ENCODE measurements around the gene C6orf47.

The C6orf47 gene

GRCh38 chr6:31690231-31691077 is 29.9 kb upstream of the C6orf47 start:
- no peak for FAIRE-seq
- TF ChIP-seq POU2F2 (IDR thresholded peaks at IDR 0.05; ENCODE audit: low read depth, low read length) (no peak), SPI1 (IDR thresholded peaks at IDR 0.05; ENCODE audit: low read depth, low read length) (no peak), PAX5 (IDR thresholded peaks at IDR 0.05; ENCODE audit: insufficient read depth, low read length, severe bottlenecking) (no peak), POLR2A (IDR thresholded peaks at IDR 0.05; ENCODE audit: low read depth, low read length) (no peak), TAF1 (IDR thresholded peaks at IDR 0.05; ENCODE audit: low read depth, low read length) (no peak), POLR2AphosphoS5 (IDR thresholded peaks at IDR 0.05; ENCODE audit: low read depth, low read length) (no peak)

DNA sequence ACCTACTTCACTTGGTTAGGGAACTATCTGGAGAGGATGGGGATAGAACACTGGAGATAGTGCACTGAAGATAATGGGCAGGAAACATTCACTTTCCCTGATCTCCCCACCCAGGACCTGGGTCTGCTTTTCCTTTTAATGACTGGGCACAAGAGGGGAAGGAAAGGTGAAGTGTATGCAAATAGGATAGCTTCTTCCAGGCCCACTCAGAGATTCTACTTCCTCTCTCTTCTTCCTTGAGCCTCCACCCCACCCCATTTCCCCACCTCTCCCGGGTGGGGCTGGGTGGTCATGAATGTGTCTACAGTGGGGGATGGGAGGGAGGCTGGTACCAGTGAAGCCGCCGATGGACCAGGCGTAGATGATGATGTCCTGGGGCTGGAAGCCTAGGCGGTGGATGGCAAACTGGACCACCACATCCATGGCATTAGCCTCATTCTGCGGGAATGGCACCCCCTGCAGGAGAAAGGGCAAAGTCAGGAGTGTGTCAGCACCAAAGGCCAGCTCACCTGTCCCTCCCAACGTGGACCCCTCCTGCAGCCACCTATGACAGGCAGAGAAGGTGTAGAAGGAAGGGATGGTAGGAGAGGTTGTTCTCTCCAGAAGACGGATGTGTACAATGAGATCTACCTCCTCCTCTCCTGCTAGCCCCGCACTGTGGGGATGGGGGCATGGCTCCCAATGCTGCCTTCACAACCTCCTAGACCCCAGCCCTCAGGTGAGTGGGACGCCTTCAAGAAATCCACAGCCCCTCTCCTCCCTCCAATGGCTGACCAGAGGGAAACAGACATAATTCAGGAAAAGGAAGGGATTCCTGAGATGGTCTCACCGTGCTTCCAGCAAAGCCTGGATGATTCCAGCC is 28.9 kb upstream of the C6orf47 start:
- FAIRE-seq = peak; percentile 57
- TF ChIP-seq SPI1 (IDR thresholded peaks at IDR 0.05; ENCODE audit: low read depth, low read length) (no peak), TAF1 (IDR thresholded peaks at IDR 0.05; ENCODE audit: low read depth, low read length) (no peak), POU2F2 (IDR thresholded peaks at IDR 0.05; ENCODE audit: low read depth, low read length) (no peak), POLR2AphosphoS5 (IDR thresholded peaks at IDR 0.05; ENCODE audit: low read depth, low read length) (no peak), POLR2A (IDR thresholded peaks at IDR 0.05; ENCODE audit: low read depth, low read length) (no peak), PAX5 (IDR thresholded peaks at IDR 0.05; ENCODE audit: insufficient read depth, low read length, severe bottlenecking) (no peak)
- DNase-seq (ENCODE audit: insufficient read length, low spot score) = no peak

More at GRCh38 chr6:31690231-31691077, 29.9 kb upstream of the C6orf47 start:
- DNase-seq (ENCODE audit: insufficient read length, low spot score) = no peak

DNA sequence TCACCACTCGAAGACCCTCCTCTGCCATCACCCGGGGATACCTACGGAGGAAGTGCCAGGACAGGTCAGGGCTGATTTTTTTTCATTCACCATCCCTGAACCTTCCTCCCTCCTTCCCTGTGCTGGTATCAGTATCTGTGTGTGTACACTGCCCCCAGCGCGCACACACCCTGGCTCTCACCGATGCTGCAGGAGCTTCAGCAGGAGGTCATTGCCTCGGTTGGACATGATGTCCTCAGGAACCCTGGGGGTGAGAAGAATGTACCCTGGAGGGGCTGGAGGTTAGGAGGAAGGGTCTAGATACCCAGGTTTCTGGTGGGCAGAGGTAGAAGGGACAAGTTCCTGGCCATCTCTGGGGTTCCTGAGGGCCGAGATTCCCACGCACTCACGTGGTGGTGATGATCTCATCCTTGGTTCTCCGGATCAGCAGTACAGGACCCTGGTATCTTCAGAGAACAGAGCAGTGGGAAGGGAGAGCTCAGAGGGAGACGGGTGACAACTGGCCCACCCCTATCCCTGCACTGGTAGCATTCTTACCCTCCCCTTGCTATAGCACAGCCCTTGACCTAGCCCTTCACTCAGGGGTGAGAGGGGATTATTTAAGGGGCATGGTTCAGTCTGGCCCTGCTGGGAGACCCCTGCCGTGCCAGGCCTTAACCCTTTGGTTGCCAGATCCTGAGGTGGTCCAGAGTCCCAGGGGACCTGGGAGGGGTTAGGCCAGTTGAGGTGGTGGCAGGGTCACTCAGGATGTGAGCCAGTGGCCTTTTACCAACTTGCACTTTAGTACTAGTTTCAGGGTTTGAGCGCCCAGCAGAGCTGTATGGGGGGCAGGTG is 27.5 kb upstream of the C6orf47 start:
- TF ChIP-seq SPI1 (IDR thresholded peaks at IDR 0.05; ENCODE audit: low read depth, low read length) (no peak), POU2F2 (IDR thresholded peaks at IDR 0.05; ENCODE audit: low read depth, low read length) (no peak), TAF1 (IDR thresholded peaks at IDR 0.05; ENCODE audit: low read depth, low read length) (no peak), PAX5 (IDR thresholded peaks at IDR 0.05; ENCODE audit: insufficient read depth, low read length, severe bottlenecking) (no peak), POLR2AphosphoS5 (IDR thresholded peaks at IDR 0.05; ENCODE audit: low read depth, low read length) (no peak)
- no peak for DNase-seq (ENCODE audit: insufficient read length, low spot score)
- FAIRE-seq = no peak

- TF ChIP-seq PAX5 (IDR thresholded peaks at IDR 0.05; ENCODE audit: insufficient read depth, low read length, severe bottlenecking) = no peak
- no peak for TF ChIP-seq POLR2A (IDR thresholded peaks at IDR 0.05; ENCODE audit: low read depth, low read length)
- no peak for TF ChIP-seq POU2F2 (IDR thresholded peaks at IDR 0.05; ENCODE audit: low read depth, low read length)
- no peak for DNase-seq (ENCODE audit: insufficient read length, low spot score)
- no peak for FAIRE-seq
Observed at GRCh38 chr6:31687321-31687720, 26.7 kb upstream of the C6orf47 start.

DNA sequence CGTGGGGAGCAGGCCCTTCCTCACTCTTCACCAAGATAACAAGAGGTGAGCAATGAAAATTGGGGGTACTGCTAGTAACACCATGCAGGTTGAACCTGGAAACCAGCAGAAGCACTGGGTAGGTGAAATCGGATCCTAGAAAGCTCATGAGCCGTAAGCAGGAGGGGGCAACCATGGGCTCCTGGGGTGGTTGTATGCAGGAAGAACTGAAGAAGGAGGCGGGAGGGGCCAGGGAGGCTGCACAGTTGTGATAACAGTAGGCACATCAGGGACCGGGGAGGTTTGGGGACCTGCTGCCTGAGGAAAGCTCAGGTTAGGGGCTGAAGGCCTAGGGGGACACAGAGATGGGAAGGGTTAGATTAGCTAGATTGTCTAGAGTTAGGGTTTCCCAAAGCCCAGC is 25.9 kb upstream of the C6orf47 start:
- FAIRE-seq (no peak), DNase-seq (ENCODE audit: insufficient read length, low spot score) (no peak)
- TF ChIP-seq TAF1 (IDR thresholded peaks at IDR 0.05; ENCODE audit: low read depth, low read length) = no peak
- TF ChIP-seq POLR2AphosphoS5 (IDR thresholded peaks at IDR 0.05; ENCODE audit: low read depth, low read length) = no peak
- TF ChIP-seq SPI1 (IDR thresholded peaks at IDR 0.05; ENCODE audit: low read depth, low read length) = no peak
- TF ChIP-seq PAX5 (IDR thresholded peaks at IDR 0.05; ENCODE audit: insufficient read depth, low read length, severe bottlenecking) = no peak
- TF ChIP-seq POU2F2 (IDR thresholded peaks at IDR 0.05; ENCODE audit: low read depth, low read length) = no peak
- TF ChIP-seq POLR2A (IDR thresholded peaks at IDR 0.05; ENCODE audit: low read depth, low read length) = no peak

- TF ChIP-seq POLR2A (IDR thresholded peaks at IDR 0.05; ENCODE audit: low read depth, low read length) (no peak), SPI1 (IDR thresholded peaks at IDR 0.05; ENCODE audit: low read depth, low read length) (no peak), POLR2AphosphoS5 (IDR thresholded peaks at IDR 0.05; ENCODE audit: low read depth, low read length) (no peak), TAF1 (IDR thresholded peaks at IDR 0.05; ENCODE audit: low read depth, low read length) (no peak), POU2F2 (IDR thresholded peaks at IDR 0.05; ENCODE audit: low read depth, low read length) (no peak), PAX5 (IDR thresholded peaks at IDR 0.05; ENCODE audit: insufficient read depth, low read length, severe bottlenecking) (no peak)
- DNase-seq (ENCODE audit: insufficient read length, low spot score) = no peak
- no peak for FAIRE-seq
Observed at GRCh38 chr6:31683591-31683990, 23.0 kb upstream of the C6orf47 start.

DNA sequence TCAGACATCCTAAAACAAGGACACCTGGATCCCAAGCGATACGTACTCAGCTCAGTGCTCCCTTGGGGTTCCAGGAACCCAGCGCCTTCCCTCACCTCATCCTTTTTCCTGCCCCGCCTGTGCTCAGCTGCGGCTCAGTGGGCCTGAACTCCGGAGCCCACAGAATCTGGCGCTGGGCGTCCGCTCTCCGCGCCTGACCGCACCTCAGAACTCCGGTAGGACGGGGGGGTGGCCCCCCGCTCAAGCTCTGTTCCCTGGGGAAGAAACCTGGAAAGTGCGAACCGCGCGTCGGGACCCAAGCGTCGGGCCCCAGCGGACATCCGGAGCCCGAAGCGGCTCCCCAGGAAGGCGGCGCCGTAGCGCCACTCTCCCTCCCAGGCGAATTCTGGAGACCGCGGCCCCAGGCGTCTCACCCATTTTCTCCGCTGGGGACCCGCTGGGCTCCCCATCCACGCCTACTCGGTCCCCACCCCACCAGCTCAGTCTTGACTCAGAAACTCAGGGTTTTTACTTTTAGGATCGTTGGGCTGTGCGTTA is 20.6 kb upstream of the C6orf47 start:
- FAIRE-seq (no peak), DNase-seq (ENCODE audit: insufficient read length, low spot score) (peak; percentile 60)
- TF ChIP-seq TAF1 (IDR thresholded peaks at IDR 0.05; ENCODE audit: low read depth, low read length) (0 out of 2 replicates have a peak, but pooled peaks have one; percentile 12), POLR2A (IDR thresholded peaks at IDR 0.05; ENCODE audit: low read depth, low read length) (no peak)

GRCh38 chr6:31680226-31681134 is 19.9 kb upstream of the C6orf47 start, which contains the start of gene LY6G5C:
TSS of gene LY6G5C (minus strand) at chr6:31681067. CDS start at chr6:31680373, 694 bp downstream.
- FAIRE-seq (peak; percentile 91), DNase-seq (ENCODE audit: insufficient read length, low spot score) (peak; percentile 52)
- TF ChIP-seq PAX5 (IDR thresholded peaks at IDR 0.05; ENCODE audit: insufficient read depth, low read length, severe bottlenecking) (no peak), SPI1 (IDR thresholded peaks at IDR 0.05; ENCODE audit: low read depth, low read length) (peak; percentile 27)
